ENCODE measurements around the gene PGAP6. TPM values are rescaled to one million over a fixed set of nuclear protein-coding genes. Genes with fewer than 3 reads are reported as not detected.
A peak's percentile ranks its signal among the peaks of the same experiment; 100 is the strongest.

PGAP6 gene
- total RNA-seq, 1 experiment from 2014 or later, result 85.5 TPM

GRCh38 chr16:427250-427649 is 45.5 kb upstream of the PGAP6 start:
- BruUV-seq (replicated peaks), result TSS peak; percentile 67
- Histone ChIP-seq H3K27me3 (replicated peaks; ENCODE audit: control insufficient read depth, insufficient read depth, low read length) (no peaks in the 10 kb centered on the region; the same call in 1 of the 2 replicates), H3K4me3 (ENCODE audit: low read depth, low read length) (no peak overlapping the region), H3K36me3 (ENCODE audit: control insufficient read depth, insufficient read depth, low read length) (no peaks in the 10 kb centered on the region), H3K9me3 (no peaks in the 10 kb centered on the region), H3K4me1 (no peaks in the 10 kb centered on the region; the same call in 1 of the 2 replicates)
- no peaks in the 10 kb centered on the region for H3K36me3 Mint-ChIP-seq (ENCODE audit: insufficient read depth, unreplicated experiment)
- H3K4me3 Mint-ChIP-seq (ENCODE audit: unreplicated experiment), result peak overlapping the region; percentile 73
- TF ChIP-seq CTCF (IDR thresholded peaks at IDR 0.05; ENCODE audit: insufficient read depth in 1 of 2, low read depth in 1 of 2, low read length in 1 of 2, severe bottlenecking in 1 of 2, unreplicated experiment in 1 of 2), result no peak
- no peaks in the 10 kb centered on the region for H3K27me3 Mint-ChIP-seq (ENCODE audit: insufficient read depth, unreplicated experiment)
- intact Hi-C loops (cut with micrococcal nuclease; ENCODE audit: unreplicated experiment), result loop anchor here (10.0 kb wide), 1 partner anchor 58 kb away; no protein-coding TSS in a partner anchor
- peaks cover 11% of the 10 kb centered on the region for H3K4me1 Mint-ChIP-seq (ENCODE audit: low read depth, unreplicated experiment)
- H3K9me3 Mint-ChIP-seq (ENCODE audit: unreplicated experiment), result no peaks in the 10 kb centered on the region
- ChIA-PET CTCF (no interaction called here), POLR2A (no interaction called here)
- H3K27ac Mint-ChIP-seq (ENCODE audit: unreplicated experiment), result no peak overlapping the region
- DNase-seq, result no peak

GRCh38 chr16:426906-427249 is 45.1 kb upstream of the PGAP6 start:
- no peaks in the 10 kb centered on the region for H3K27me3 Mint-ChIP-seq (ENCODE audit: insufficient read depth, unreplicated experiment)
- H3K36me3 Mint-ChIP-seq (ENCODE audit: insufficient read depth, unreplicated experiment), result no peaks in the 10 kb centered on the region
- H3K27ac Mint-ChIP-seq (ENCODE audit: unreplicated experiment), result no peak overlapping the region
- DNase-seq, result no peak
- Histone ChIP-seq H3K4me1 (no peaks in the 10 kb centered on the region; the same call in 1 of the 2 replicates), H3K27me3 (replicated peaks; ENCODE audit: control insufficient read depth, insufficient read depth, low read length) (no peaks in the 10 kb centered on the region; the same call in 1 of the 2 replicates), H3K36me3 (ENCODE audit: control insufficient read depth, insufficient read depth, low read length) (no peaks in the 10 kb centered on the region), H3K4me3 (ENCODE audit: low read depth, low read length) (peak overlapping the region; percentile 50), H3K9me3 (no peaks in the 10 kb centered on the region)
- intact Hi-C loops (cut with micrococcal nuclease; ENCODE audit: unreplicated experiment), result loop anchor here (10.0 kb wide), 1 partner anchor 58 kb away; no protein-coding TSS in a partner anchor
- ChIA-PET CTCF (no interaction called here), POLR2A (no interaction called here)
- H3K9me3 Mint-ChIP-seq (ENCODE audit: unreplicated experiment), result no peaks in the 10 kb centered on the region
- peaks cover 11% of the 10 kb centered on the region for H3K4me1 Mint-ChIP-seq (ENCODE audit: low read depth, unreplicated experiment)
- peak overlapping the region; percentile 73 for H3K4me3 Mint-ChIP-seq (ENCODE audit: unreplicated experiment)
- no TSS peak for BruUV-seq (replicated peaks)
- TF ChIP-seq CTCF (IDR thresholded peaks at IDR 0.05; ENCODE audit: insufficient read depth in 1 of 2, low read depth in 1 of 2, low read length in 1 of 2, severe bottlenecking in 1 of 2, unreplicated experiment in 1 of 2), result no peak

GRCh38 chr16:426115-426905 is 44.5 kb upstream of the PGAP6 start:
- CTCF ChIA-PET, result interaction anchor here (1.0 kb wide), 1 partner anchor 69 kb away, joined by 3 read pairs; no protein-coding TSS in a partner anchor

More at GRCh38 chr16:426115-426905, 44.5 kb upstream of the PGAP6 start:
- intact Hi-C loops (cut with micrococcal nuclease; ENCODE audit: unreplicated experiment), result loop anchor here (10.0 kb wide), 1 partner anchor 58 kb away; no protein-coding TSS in a partner anchor
- POLR2A ChIA-PET, result no interaction called here
- Mint-ChIP-seq H3K4me3 (ENCODE audit: unreplicated experiment) (peak overlapping the region; percentile 73), H3K27ac (ENCODE audit: unreplicated experiment) (no peak overlapping the region), H3K27me3 (ENCODE audit: insufficient read depth, unreplicated experiment) (no peaks in the 10 kb centered on the region), H3K4me1 (ENCODE audit: low read depth, unreplicated experiment) (peaks cover 11% of the 10 kb centered on the region), H3K36me3 (ENCODE audit: insufficient read depth, unreplicated experiment) (no peaks in the 10 kb centered on the region), H3K9me3 (ENCODE audit: unreplicated experiment) (no peaks in the 10 kb centered on the region)
- peak in 1 of 2 experiments; percentile 29 for DNase-seq
- TF ChIP-seq CTCF (IDR thresholded peaks at IDR 0.05; ENCODE audit: insufficient read depth in 1 of 2, low read depth in 1 of 2, low read length in 1 of 2, severe bottlenecking in 1 of 2, unreplicated experiment in 1 of 2), result no peak
- H3K9me3 ChIP-seq, result no peaks in the 10 kb centered on the region
- no peaks in the 10 kb centered on the region; the same call in 1 of the 2 replicates for H3K4me1 ChIP-seq
- H3K27me3 ChIP-seq (replicated peaks; ENCODE audit: control insufficient read depth, insufficient read depth, low read length), result no peaks in the 10 kb centered on the region; the same call in 1 of the 2 replicates
- BruUV-seq (replicated peaks), result no TSS peak
- H3K4me3 ChIP-seq (ENCODE audit: low read depth, low read length), result peak overlapping the region; percentile 50
- no peaks in the 10 kb centered on the region for H3K36me3 ChIP-seq (ENCODE audit: control insufficient read depth, insufficient read depth, low read length)
